ENCODE data around the gene RNF214. TPM values are rescaled to one million over a fixed set of nuclear protein-coding genes. Genes with fewer than 3 reads are reported as not detected.

RNF214 gene
- polyA plus RNA-seq, 1 experiment = 15.1 TPM

DNA sequence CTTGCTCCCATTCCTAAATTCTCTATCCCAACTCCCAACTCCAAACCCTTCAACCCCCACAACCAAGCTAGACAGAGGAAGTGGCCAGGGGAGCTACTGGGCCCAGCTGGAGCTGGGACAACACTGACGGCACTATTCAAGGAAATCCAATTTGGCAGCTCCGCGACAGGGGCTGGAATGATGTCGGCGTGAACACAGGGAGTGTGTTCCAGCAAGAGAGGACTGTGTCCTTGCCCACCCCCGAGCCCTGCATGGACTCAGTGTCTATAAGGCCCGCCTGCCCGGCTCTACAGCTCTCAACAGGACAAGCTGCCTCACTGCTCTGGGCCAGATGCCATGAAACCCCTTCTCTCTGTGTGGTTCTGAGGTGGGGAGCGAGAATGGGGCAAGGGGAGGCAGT is 11.9 kb upstream of the RNF214 start:
- POLR2A ChIA-PET = interaction anchor here (1.0 to 2.2 kb wide), 4 partner anchors 10 to 17 kb away, joined by 3 to 11 read pairs (median 4); partner anchors contain the start of gene PCSK7
- CTCF ChIA-PET = interaction anchor here (3.5 to 3.7 kb wide), 3 partner anchors 10 to 115 kb away, joined by 16 to 20 read pairs (median 17); partner anchors contain the start of gene PCSK7
- H3K27me3 ChIP-seq (ENCODE audit: control insufficient read depth, insufficient read depth, low read length) = no peaks in the 10 kb centered on the region
- DNase-seq (ENCODE audit: low read depth, low spot score) = no peak
- H3K4me3 ChIP-seq (ENCODE audit: low read depth, low read length) = no peak overlapping the region
- no peak overlapping the region for H3K27ac ChIP-seq (ENCODE audit: low read depth, low read length)
- no peaks in the 10 kb centered on the region for H3K9me3 ChIP-seq (ENCODE audit: control insufficient read depth, insufficient read depth, low read length)
- TF ChIP-seq, protein P1, sequence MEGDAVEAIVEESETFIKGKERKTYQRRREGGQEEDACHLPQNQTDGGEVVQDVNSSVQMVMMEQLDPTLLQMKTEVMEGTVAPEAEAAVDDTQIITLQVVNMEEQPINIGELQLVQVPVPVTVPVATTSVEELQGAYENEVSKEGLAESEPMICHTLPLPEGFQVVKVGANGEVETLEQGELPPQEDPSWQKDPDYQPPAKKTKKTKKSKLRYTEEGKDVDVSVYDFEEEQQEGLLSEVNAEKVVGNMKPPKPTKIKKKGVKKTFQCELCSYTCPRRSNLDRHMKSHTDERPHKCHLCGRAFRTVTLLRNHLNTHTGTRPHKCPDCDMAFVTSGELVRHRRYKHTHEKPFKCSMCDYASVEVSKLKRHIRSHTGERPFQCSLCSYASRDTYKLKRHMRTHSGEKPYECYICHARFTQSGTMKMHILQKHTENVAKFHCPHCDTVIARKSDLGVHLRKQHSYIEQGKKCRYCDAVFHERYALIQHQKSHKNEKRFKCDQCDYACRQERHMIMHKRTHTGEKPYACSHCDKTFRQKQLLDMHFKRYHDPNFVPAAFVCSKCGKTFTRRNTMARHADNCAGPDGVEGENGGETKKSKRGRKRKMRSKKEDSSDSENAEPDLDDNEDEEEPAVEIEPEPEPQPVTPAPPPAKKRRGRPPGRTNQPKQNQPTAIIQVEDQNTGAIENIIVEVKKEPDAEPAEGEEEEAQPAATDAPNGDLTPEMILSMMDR (IDR thresholded peaks at IDR 0.05; ENCODE audit: low read depth, low read length) = no peak

DNA sequence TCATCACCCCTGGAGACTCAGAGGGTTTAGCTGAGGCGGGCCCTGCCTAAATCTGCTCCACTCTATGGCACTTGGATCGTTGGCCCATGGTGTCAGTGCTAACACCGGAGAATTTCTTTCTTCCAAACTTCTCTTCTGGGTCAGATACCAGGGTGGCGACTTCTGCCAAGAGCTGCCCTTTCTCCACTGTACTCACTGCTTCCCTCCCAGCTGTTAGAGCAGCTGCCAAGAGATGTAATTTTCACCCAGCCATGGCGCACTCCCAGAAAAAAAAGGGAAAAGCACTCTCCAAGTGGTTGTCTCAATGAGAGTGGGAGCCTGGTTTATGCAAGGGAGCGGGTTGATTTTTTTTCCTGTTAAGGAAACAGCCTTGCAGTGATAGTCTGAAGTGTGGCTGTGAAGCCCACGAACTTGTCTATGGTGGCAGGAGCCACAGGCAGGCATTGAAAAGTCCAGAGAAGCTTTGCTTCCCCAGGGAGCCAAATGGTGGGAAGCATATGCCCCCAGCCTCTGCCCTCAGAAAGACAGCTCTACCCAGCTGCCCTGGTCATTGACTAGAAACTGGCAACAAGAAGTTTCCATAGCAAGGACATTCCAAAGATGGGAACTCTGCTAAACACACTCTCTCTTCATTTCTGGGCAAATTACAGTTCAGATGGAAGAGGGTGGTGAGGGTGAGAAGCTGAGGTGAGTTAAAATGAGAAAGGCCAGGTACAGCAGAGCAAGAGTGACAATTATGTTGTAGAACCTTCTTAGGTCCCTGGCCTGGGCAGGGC is 11.3 kb upstream of the RNF214 start:
- ChIA-PET POLR2A (interaction anchor here (1.0 to 2.2 kb wide), 7 partner anchors 10 to 40 kb away, joined by 3 to 11 read pairs (median 4); partner anchors contain the start of genes PCSK7 and TAGLN), CTCF (interaction anchor here (1.1 to 3.7 kb wide), 5 partner anchors 10 to 430 kb away, joined by 3 to 20 read pairs (median 16); partner anchors contain the start of genes APOA5, BACE1 and PCSK7)
- DNase-seq (ENCODE audit: low read depth, low spot score) = no peak

DNA sequence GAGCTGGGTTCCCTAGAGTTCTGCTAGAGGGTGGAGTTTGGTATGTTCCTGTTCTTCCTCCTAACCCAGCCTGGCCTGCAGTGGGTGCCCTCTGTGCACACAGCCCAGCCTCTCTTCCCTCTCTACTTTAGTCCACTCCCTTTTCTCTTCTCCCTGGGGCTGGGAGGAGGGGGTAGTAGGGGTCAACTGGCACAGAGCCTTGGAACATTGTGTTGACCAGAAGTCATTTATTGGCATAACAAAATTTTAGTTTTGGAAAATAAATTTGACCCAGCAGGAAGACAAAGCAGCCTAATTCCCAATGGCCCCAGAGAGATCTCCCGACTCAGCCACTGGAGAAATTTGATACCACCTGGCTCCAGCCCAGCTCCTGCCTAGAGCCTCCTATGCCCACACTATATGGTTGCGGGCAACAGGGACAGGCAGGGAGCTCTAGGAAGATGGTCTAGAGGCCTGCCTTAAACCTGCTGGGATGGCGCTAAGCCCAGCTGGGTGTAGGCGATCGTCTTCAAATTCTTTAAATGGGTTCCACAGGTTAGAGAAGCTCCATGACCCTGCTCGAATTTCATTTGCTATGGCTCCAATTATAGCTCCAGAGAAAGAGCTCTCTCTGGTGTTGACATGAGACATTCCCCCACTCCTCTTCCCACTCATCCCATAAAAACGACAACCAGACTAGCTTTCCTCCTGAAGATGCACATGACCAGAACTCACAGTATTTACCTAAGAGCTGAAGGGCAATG is 10.5 kb upstream of the RNF214 start:
- peak overlapping the region; percentile 75 for H3K27ac ChIP-seq (ENCODE audit: low read depth, low read length)
- CTCF ChIA-PET = interaction anchor here (0.9 to 3.7 kb wide), 10 partner anchors 9 to 431 kb away, joined by 3 to 20 read pairs (median 4); partner anchors contain the start of genes APOA5, BACE1, CEP164 and PCSK7
- no peak overlapping the region for H3K4me3 ChIP-seq (ENCODE audit: low read depth, low read length)

More for the DNA sequence above, 11.3 kb upstream of the RNF214 start:
- TF ChIP-seq, protein P1 (IDR thresholded peaks at IDR 0.05; ENCODE audit: low read depth, low read length) = no peak
- Histone ChIP-seq H3K27me3 (ENCODE audit: control insufficient read depth, insufficient read depth, low read length) (no peaks in the 10 kb centered on the region), H3K4me3 (ENCODE audit: low read depth, low read length) (no peak overlapping the region), H3K9me3 (ENCODE audit: control insufficient read depth, insufficient read depth, low read length) (no peaks in the 10 kb centered on the region), H3K27ac (ENCODE audit: low read depth, low read length) (peak overlapping the region; percentile 75)

DNA sequence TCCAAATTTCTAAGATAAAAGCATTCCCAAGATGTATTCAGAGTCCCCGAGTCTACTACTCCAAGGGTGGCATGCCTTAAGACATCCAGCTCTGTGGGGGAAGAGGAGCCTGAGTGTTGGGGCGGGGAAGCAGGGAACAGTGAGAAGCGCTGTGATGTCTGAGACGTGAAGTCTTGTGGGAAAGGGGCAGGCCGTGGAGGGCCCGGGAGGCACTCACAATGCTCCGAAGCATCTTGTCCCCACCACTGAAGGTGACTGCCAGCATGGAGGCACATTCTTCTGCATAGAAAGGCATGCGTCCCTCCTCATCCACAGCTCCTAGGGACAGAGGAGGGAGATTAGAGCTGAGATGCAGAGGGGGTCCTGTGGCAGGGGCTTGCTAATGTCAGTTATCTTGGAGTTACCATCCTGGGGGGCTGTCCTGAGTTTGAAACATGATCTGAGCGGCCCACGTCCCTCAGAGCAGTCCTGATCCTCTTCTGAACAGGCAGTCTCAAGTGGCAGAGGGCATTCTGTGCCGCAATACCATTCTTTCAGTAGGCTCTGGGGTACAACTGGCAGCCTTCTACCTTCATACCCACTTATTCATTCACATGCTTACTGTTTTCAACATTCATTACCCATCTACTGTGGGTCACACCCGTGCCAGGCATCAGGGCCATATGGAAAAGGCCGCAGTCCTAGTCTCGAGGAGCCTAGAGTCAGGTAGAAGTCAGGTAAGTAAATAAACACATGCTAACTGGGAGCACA is 9.3 kb upstream of the RNF214 start:
- TF ChIP-seq, protein P1 (IDR thresholded peaks at IDR 0.05; ENCODE audit: low read depth, low read length) = no peak
- POLR2A ChIA-PET = no interaction called here
- H3K27ac ChIP-seq (ENCODE audit: low read depth, low read length) = peak overlapping the region; percentile 21
- CTCF ChIA-PET = interaction anchor here (0.9 to 4.6 kb wide), 6 partner anchors 8 to 388 kb away, joined by 4 to 70 read pairs (median 16); partner anchors contain the start of genes PCSK7 and SIDT2
- no peaks in the 10 kb centered on the region for H3K27me3 ChIP-seq (ENCODE audit: control insufficient read depth, insufficient read depth, low read length)
- no peak overlapping the region for H3K4me3 ChIP-seq (ENCODE audit: low read depth, low read length)
- DNase-seq (ENCODE audit: low read depth, low spot score) = no peak
- no peaks in the 10 kb centered on the region for H3K9me3 ChIP-seq (ENCODE audit: control insufficient read depth, insufficient read depth, low read length)

More for the DNA sequence above, 10.5 kb upstream of the RNF214 start:
- POLR2A ChIA-PET = interaction anchor here (0.7 to 2.2 kb wide), 8 partner anchors 10 to 46 kb away, joined by 3 to 11 read pairs (median 4); partner anchors contain the start of genes PCSK7 and TAGLN
- DNase-seq (ENCODE audit: low read depth, low spot score) = no peak
- H3K9me3 ChIP-seq (ENCODE audit: control insufficient read depth, insufficient read depth, low read length) = no peaks in the 10 kb centered on the region
- H3K27me3 ChIP-seq (ENCODE audit: control insufficient read depth, insufficient read depth, low read length) = no peaks in the 10 kb centered on the region
- TF ChIP-seq, protein P1 (IDR thresholded peaks at IDR 0.05; ENCODE audit: low read depth, low read length) = no peak

Data from AG04450 (cell line).